Body of pancreas (tissue), 4 donors: Measurements from ENCODE around the gene SCAP.

Experiments
- CTCF ChIP-seq, 7 experiments: fragments of 450-650 bp in 4 of 7; fragments of 200-600 bp in 3 of 7; sonication (generic) in 3 of 7; IDR thresholded peaks; one replicate each; pipeline ENCODE4 v1.5.1; 2016 to 2019; ENCODE audit warnings: antibody characterized with exemption in 7 of 7
- POLR2A ChIP-seq, 3 donors: fragments of 450-650 bp; IDR thresholded peaks; one replicate each; pipeline ENCODE4 v1.6.1; 2016; ENCODE audit warnings: antibody characterized with exemption in 3 of 3, mild to moderate bottlenecking in 2 of 3

- TF ChIP-seq POLR2A (IDR thresholded peaks at IDR 0.05) (no peak), CTCF (IDR thresholded peaks at IDR 0.05) (no peak)
Measured at GRCh38 chr3:47432673-47433072, 43.1 kb downstream of the SCAP start.
